ENCODE data around the gene GTF3A.

The GTF3A gene

GRCh38 chr13:27449936-27450828 is 25.8 kb downstream of the GTF3A start, which contains the start of gene MTIF3:
MTIF3 (minus strand) TSS chr13:27450564; CDS start chr13:27440448, 10,116 bp downstream.
- DNase-seq = peak; percentile 95 to 98

GRCh38 chr13:27450921-27451471 is 26.6 kb downstream of the GTF3A start:
- DNase-seq = no peak

- DNase-seq = no peak
These were observed 31.0 kb downstream of the GTF3A start for GRCh38 chr13:27455331-27455855.

GRCh38 chr13:27461940-27462584 is 37.6 kb downstream of the GTF3A start:
- no peak for DNase-seq

- DNase-seq = no peak
These were observed 39.1 kb downstream of the GTF3A start for GRCh38 chr13:27463500-27463899.

- no peak for DNase-seq
These were observed 41.2 kb downstream of the GTF3A start for GRCh38 chr13:27465611-27466010.

GRCh38 chr13:27466513-27466912 is 42.1 kb downstream of the GTF3A start:
- DNase-seq = no peak

- DNase-seq = no peak
These were observed 45.8 kb downstream of the GTF3A start for GRCh38 chr13:27470075-27470820.

- no peak for DNase-seq
These were observed 48.0 kb downstream of the GTF3A start for GRCh38 chr13:27472441-27472840.

- no peak for DNase-seq
These were observed 48.5 kb downstream of the GTF3A start for GRCh38 chr13:27472941-27473340.

GRCh38 chr13:27474751-27475268 is 50.4 kb downstream of the GTF3A start:
- no peak for DNase-seq

- DNase-seq = peak in 1 of 2 experiments; percentile 40
These were observed 52.7 kb downstream of the GTF3A start for GRCh38 chr13:27476943-27477703.

GRCh38 chr13:27481766-27482165 is 57.3 kb downstream of the GTF3A start:
- peak; percentile 28 to 53 for DNase-seq

GRCh38 chr13:27482983-27483382 is 58.6 kb downstream of the GTF3A start:
- no peak for DNase-seq

GRCh38 chr13:27483421-27483820 is 59.0 kb downstream of the GTF3A start:
- DNase-seq = no peak

All from SHP77 (cell line).